HL-60 (cell line): ENCODE results near the gene FLT3LG.
A peak's percentile ranks its signal among the peaks of the same experiment; 100 is the strongest.

Experiments
- POLR2AphosphoS5 ChIP-seq: IDR thresholded peaks from 2 replicates; pipeline ENCODE4 v1.6.1; 2012; ENCODE audit warnings: low read depth
- TF ChIP-seq, protein P1 (sequence below): IDR thresholded peaks from one replicate; pipeline ENCODE4 v1.5.1; 2011; ENCODE audit warnings: low read length, control low read depth, inconsistent platforms; ENCODE audit not compliant: insufficient read depth
- TF ChIP-seq, protein P2 (sequence below): IDR thresholded peaks from 2 replicates; pipeline ENCODE4 v1.6.1; 2012; ENCODE audit warnings: low read depth; ENCODE audit not compliant: insufficient replicate concordance

DNA sequence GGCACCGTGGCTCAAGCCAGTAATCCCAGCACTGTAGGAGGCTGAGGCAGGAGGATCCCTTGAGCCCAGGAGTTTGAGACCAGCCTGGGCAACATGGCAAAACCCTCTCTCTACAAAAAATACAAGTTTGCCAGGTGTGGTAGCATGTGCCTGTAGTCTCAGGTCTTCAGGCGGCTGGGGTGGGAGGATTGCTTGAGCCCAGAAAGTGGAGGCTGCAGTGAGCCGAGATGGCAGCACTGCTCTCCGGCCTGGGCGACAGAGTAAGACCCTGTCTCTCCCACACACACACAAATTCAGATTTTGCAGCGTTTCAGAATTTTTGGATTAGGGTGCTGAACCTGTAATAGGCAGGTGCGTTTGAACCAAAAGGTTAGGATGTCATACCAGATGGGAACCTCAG, 24.5 kb downstream of the FLT3LG start:
- TF ChIP-seq, protein P1, sequence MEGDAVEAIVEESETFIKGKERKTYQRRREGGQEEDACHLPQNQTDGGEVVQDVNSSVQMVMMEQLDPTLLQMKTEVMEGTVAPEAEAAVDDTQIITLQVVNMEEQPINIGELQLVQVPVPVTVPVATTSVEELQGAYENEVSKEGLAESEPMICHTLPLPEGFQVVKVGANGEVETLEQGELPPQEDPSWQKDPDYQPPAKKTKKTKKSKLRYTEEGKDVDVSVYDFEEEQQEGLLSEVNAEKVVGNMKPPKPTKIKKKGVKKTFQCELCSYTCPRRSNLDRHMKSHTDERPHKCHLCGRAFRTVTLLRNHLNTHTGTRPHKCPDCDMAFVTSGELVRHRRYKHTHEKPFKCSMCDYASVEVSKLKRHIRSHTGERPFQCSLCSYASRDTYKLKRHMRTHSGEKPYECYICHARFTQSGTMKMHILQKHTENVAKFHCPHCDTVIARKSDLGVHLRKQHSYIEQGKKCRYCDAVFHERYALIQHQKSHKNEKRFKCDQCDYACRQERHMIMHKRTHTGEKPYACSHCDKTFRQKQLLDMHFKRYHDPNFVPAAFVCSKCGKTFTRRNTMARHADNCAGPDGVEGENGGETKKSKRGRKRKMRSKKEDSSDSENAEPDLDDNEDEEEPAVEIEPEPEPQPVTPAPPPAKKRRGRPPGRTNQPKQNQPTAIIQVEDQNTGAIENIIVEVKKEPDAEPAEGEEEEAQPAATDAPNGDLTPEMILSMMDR: no peak
- TF ChIP-seq, protein P2, sequence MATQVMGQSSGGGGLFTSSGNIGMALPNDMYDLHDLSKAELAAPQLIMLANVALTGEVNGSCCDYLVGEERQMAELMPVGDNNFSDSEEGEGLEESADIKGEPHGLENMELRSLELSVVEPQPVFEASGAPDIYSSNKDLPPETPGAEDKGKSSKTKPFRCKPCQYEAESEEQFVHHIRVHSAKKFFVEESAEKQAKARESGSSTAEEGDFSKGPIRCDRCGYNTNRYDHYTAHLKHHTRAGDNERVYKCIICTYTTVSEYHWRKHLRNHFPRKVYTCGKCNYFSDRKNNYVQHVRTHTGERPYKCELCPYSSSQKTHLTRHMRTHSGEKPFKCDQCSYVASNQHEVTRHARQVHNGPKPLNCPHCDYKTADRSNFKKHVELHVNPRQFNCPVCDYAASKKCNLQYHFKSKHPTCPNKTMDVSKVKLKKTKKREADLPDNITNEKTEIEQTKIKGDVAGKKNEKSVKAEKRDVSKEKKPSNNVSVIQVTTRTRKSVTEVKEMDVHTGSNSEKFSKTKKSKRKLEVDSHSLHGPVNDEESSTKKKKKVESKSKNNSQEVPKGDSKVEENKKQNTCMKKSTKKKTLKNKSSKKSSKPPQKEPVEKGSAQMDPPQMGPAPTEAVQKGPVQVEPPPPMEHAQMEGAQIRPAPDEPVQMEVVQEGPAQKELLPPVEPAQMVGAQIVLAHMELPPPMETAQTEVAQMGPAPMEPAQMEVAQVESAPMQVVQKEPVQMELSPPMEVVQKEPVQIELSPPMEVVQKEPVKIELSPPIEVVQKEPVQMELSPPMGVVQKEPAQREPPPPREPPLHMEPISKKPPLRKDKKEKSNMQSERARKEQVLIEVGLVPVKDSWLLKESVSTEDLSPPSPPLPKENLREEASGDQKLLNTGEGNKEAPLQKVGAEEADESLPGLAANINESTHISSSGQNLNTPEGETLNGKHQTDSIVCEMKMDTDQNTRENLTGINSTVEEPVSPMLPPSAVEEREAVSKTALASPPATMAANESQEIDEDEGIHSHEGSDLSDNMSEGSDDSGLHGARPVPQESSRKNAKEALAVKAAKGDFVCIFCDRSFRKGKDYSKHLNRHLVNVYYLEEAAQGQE: no peak
- TF ChIP-seq POLR2AphosphoS5: peak; percentile 38; the same call in 1 of the 2 replicates
